Tracheal epithelial cell (primary cell): ENCODE data around the gene ADI1. TPM values are rescaled to one million over a fixed set of nuclear protein-coding genes. Genes with fewer than 3 reads are reported as not detected.

Source experiments
- total RNA-seq: library from RNA; depleted of rRNA; stranded (reverse); fragments of >200 nt; gene quantifications from 2 replicates; pipeline ENCODE4 v1.2.1, GENCODE V29; 2014

The ADI1 gene
- total RNA-seq: 23.4 and 36.9 TPM in 2 replicates

GRCh38 chr2:3519255-3520205 lies at the start of gene ADI1:
Gene ADI1 (minus strand): TSS chr2:3519531. CDS start chr2:3519487, 44 bp downstream.

GRCh38 chr2:3558205-3559014 lies 39.1 kb upstream of the ADI1 start, which contains the start of gene RNASEH1:
Gene RNASEH1 (minus strand): TSS chr2:3558333. CDS start chr2:3558260, 73 bp downstream.

Other genes starting within 250 kb of the ADI1 start
- 30.1 and 50.6 TPM in 2 replicates for gene EIPR1, start 141.7 kb downstream of the ADI1 start, total RNA-seq
- 59.5 and 60.5 TPM in 2 replicates for gene TRAPPC12, start 139.8 kb downstream of the ADI1 start, total RNA-seq
- gene RNASEH1, start 38.8 kb upstream of the ADI1 start, total RNA-seq: 26.4 and 29.6 TPM in 2 replicates
- gene RPS7, start 55.7 kb upstream of the ADI1 start, total RNA-seq: 1,980 and 2,482 TPM in 2 replicates
- gene COLEC11, start 75.6 kb upstream of the ADI1 start, total RNA-seq: not detected in 2 replicates
- gene ALLC, start 138.7 kb upstream of the ADI1 start, total RNA-seq: not detected in 2 replicates
- gene DCDC2C, start 184.0 kb upstream of the ADI1 start, total RNA-seq: not detected in 2 replicates